HepG2 (cell line): Measurements from ENCODE around the gene SOWAHD. TPM values are rescaled to one million over a fixed set of nuclear protein-coding genes. Genes with fewer than 3 reads are reported as not detected.
A peak's percentile ranks its signal among the peaks of the same experiment; 100 is the strongest.

Experiments
- ATAC-seq: fragments of 200-7000 bp; cut with Tn5 transposase; 3 replicates; pipeline ENCODE4 v1.9.1; 2020; ENCODE audit warnings: mild to moderate bottlenecking, moderate library complexity
- Bru-seq: library from RNA; stranded (reverse); fragments of 400-500 nt; gene quantifications from one replicate; lab custom pipeline; 2021; lab: Mats Ljungman, UMichigan
- BruChase-seq, 2 experiments: library from RNA; stranded (reverse); fragments of 400-500 nt; gene quantifications; one replicate each; lab custom pipeline; 2021; lab: Mats Ljungman, UMichigan
- BruUV-seq: library from RNA; stranded (reverse); fragments of 400-500 nt; replicated peaks from 2 replicates; lab custom pipeline; 2021; lab: Mats Ljungman, UMichigan
- CTCF ChIA-PET: fragments of 300-600 bp; formaldehyde crosslinking; extraction: SDS; loops from one replicate; lab custom pipeline; 2021; ENCODE audit warnings: low total read pairs, inconsistent platforms, low intra/inter-chr PET ratio; lab: Yijun Ruan, JAX
- POLR2A ChIA-PET: fragments of 350-600 bp; sonication (Branson Sonifier 250); formaldehyde crosslinking; loops from one replicate; lab custom pipeline; 2020; ENCODE audit warnings: antibody characterized with exemption, inconsistent platforms; lab: Yijun Ruan, JAX
- DNase-seq: peaks from one replicate; pipeline ENCODE4 v3.0.0-alpha.2; 2015; ENCODE audit warnings: low spot score
- FAIRE-seq: peaks from 3 replicates; lab custom pipeline; 2011; peaks lifted over from hg19 to GRCh38; lab: Jason Lieb, UNC
- H2AFZ ChIP-seq: one replicate; pipeline ENCODE4 v1.6.1; 2011; ENCODE audit warnings: low read length, inconsistent platforms
- H3K27ac ChIP-seq: fragments of 300-600 bp; 3 replicates; pipeline ENCODE4 v1.8.0; 2011; ENCODE audit warnings: mixed run types, mild to moderate bottlenecking, mixed read lengths, low read length, inconsistent platforms; ENCODE audit not compliant: insufficient read depth; ENCODE audit errors: extremely low read length
- H3K27me3 ChIP-seq, 2 experiments: fragments of 200-600 bp in 1 of 2; 2 replicates in 1 of 2; 3 replicates in 1 of 2; pipeline versions ENCODE4 v1.6.0 to v1.8.0; 2011; ENCODE audit warnings: low read length in 2 of 2, mild to moderate bottlenecking in 2 of 2, moderate library complexity in 2 of 2, inconsistent platforms in 1 of 2; ENCODE audit not compliant: insufficient read depth in 2 of 2, control insufficient read depth in 1 of 2
- H3K36me3 ChIP-seq, 2 experiments: fragments of 200-600 bp in 1 of 2; replicated peaks in 1 of 2; 2 replicates in 1 of 2; 3 replicates in 1 of 2; pipeline versions ENCODE4 v1.5.1 to v1.8.0; 2011; ENCODE audit warnings: low read length in 2 of 2, inconsistent platforms in 1 of 2; ENCODE audit not compliant: insufficient read depth in 2 of 2, control insufficient read depth in 1 of 2
- H3K4me1 ChIP-seq: 2 replicates; pipeline ENCODE4 v1.5.1; 2012; ENCODE audit warnings: low read length, inconsistent platforms; ENCODE audit not compliant: insufficient read depth
- H3K4me2 ChIP-seq: 2 replicates; pipeline ENCODE4 v1.6.0; 2011; ENCODE audit warnings: low read depth, low read length, inconsistent platforms
- H3K4me3 ChIP-seq, 3 experiments: fragments of 200-600 bp in 1 of 3; sonication (generic), shearing (Covaris generic) in 1 of 3; replicated peaks in 1 of 3; 2 replicates each; pipeline ENCODE4 v1.5.1; 2011 to 2016; ENCODE audit warnings: low read length in 3 of 3, inconsistent platforms in 2 of 3, low read depth in 2 of 3, mild to moderate bottlenecking in 2 of 3, control low read depth in 1 of 3, mixed read lengths in 1 of 3; ENCODE audit not compliant: insufficient read depth in 1 of 3
- H3K79me2 ChIP-seq: one replicate; pipeline ENCODE4 v1.6.1; 2011; ENCODE audit warnings: low read length, inconsistent platforms; ENCODE audit not compliant: insufficient read depth
- H3K9ac ChIP-seq: 2 replicates; pipeline ENCODE4 v1.6.0; 2011; ENCODE audit warnings: mild to moderate bottlenecking, low read depth, low read length, inconsistent platforms; ENCODE audit not compliant: insufficient read depth
- H3K9me3 ChIP-seq: 2 replicates; pipeline ENCODE4 v1.5.1; 2012; ENCODE audit warnings: mild to moderate bottlenecking, low read length
- H4K20me1 ChIP-seq: 2 replicates; pipeline ENCODE4 v1.6.0; 2011; ENCODE audit warnings: inconsistent platforms, mild to moderate bottlenecking, low read length, moderate library complexity; ENCODE audit not compliant: insufficient read depth
- FOXK1 ChIP-seq: sonication (generic); formaldehyde crosslinking; IDR thresholded peaks from 2 replicates; pipeline ENCODE4 v1.4.0; 2020; ENCODE audit warnings: low read depth, missing genetic modification reagents, borderline replicate concordance
- NFKB2 ChIP-seq: sonication (generic); formaldehyde crosslinking; IDR thresholded peaks from 2 replicates; pipeline ENCODE4 v1.4.0; 2020; ENCODE audit warnings: missing genetic modification reagents, borderline replicate concordance
- PRDM4 ChIP-seq: sonication (generic); formaldehyde crosslinking; IDR thresholded peaks from 2 replicates; pipeline ENCODE4 v1.9.0; 2021; ENCODE audit warnings: missing genetic modification reagents, borderline replicate concordance
- RARG ChIP-seq: sonication (generic); formaldehyde crosslinking; IDR thresholded peaks from 2 replicates; pipeline ENCODE4 v1.4.0; 2020; ENCODE audit warnings: low read depth, mild to moderate bottlenecking, missing genetic modification reagents
- TARDBP ChIP-seq: sonication (generic); formaldehyde crosslinking; IDR thresholded peaks from 2 replicates; pipeline ENCODE4 v1.8.0; 2022; ENCODE audit warnings: mild to moderate bottlenecking, missing genetic modification reagents
- TEF ChIP-seq: sonication (generic); formaldehyde crosslinking; IDR thresholded peaks from 2 replicates; pipeline ENCODE4 v1.5.0; 2020; ENCODE audit warnings: missing genetic modification reagents
- THAP11 ChIP-seq: IDR thresholded peaks from 2 replicates; pipeline ENCODE4 v1.6.1; 2016; ENCODE audit warnings: missing biosample characterization, missing genetic modification reagents
- THYN1 ChIP-seq: sonication (generic); formaldehyde crosslinking; IDR thresholded peaks from 2 replicates; pipeline ENCODE4 v1.8.1; 2023; ENCODE audit warnings: low read depth, mild to moderate bottlenecking, moderate library complexity, missing genetic modification reagents, borderline replicate concordance
- YEATS4 ChIP-seq: sonication (generic); formaldehyde crosslinking; IDR thresholded peaks from 2 replicates; pipeline ENCODE4 v1.4.0; 2020; ENCODE audit warnings: missing genetic modification reagents, borderline replicate concordance
- ZMAT3 ChIP-seq: sonication (generic); formaldehyde crosslinking; conservative IDR thresholded peaks from 2 replicates; pipeline ENCODE4 v1.7.0; 2021; ENCODE audit warnings: missing genetic modification reagents
- ZNF432 ChIP-seq: sonication (generic); formaldehyde crosslinking; IDR thresholded peaks from 2 replicates; pipeline ENCODE4 v1.5.0; 2020; ENCODE audit warnings: missing genetic modification reagents, mild to moderate bottlenecking, borderline replicate concordance
- ZNF598 ChIP-seq: sonication (generic); formaldehyde crosslinking; IDR thresholded peaks from 2 replicates; pipeline ENCODE4 v1.5.1; 2020; ENCODE audit warnings: mild to moderate bottlenecking, missing genetic modification reagents, borderline replicate concordance
- ZNF691 ChIP-seq: sonication (generic); formaldehyde crosslinking; IDR thresholded peaks from 2 replicates; pipeline ENCODE4 v1.4.0; 2020; ENCODE audit warnings: missing genetic modification reagents, low read depth, mild to moderate bottlenecking, borderline replicate concordance
- WGBS: methylation state at CpG from one replicate; pipeline ENCODE4 v1.1.6; 2017; ENCODE audit warnings: low lambda C conversion rate; 5-methylcytosine and 5-hydroxymethylcytosine counted together
- in situ Hi-C: cut with HindIII; loops from 2 replicates; pipeline ENCODE4 v1.10.0; 2017; ENCODE audit warnings: low pct_unique_long_range_greater_than_20kb; ENCODE audit not compliant: extremely low pct_ligation_motif_present
- intact Hi-C: fragments of 100-400 bp; cut with micrococcal nuclease; formaldehyde crosslinking; loops from one replicate; pipeline ENCODE4 v1.10.0; 2022; ENCODE audit not compliant: unreplicated experiment
- long read RNA-seq, 2 experiments: library from RNA in 1 of 2; library from polyadenylated mRNA in 1 of 2; stranded (forward) in 1 of 2; unstranded in 1 of 2; transcript quantifications; one replicate each; pipeline ENCODE4 v2.0.0, GENCODE V29; 2019 to 2022
- polyA minus RNA-seq, 3 experiments: library from RNA; depleted of rRNA, polyadenylated mRNA; stranded (reverse); fragments of >200 nt; gene quantifications; 2 replicates each; pipeline ENCODE4 v1.2.3, GENCODE V29; 2011; ENCODE audit warnings: low replicate concordance in 1 of 3
- polyA plus RNA-seq, 8 experiments: library from polyadenylated mRNA; depleted of rRNA in 3 of 8; stranded (reverse) in 7 of 8; unstranded in 1 of 8; fragments of >200 nt; fragmentation: Illumina TruSeq in 4 of 8; extraction: Trizol in 4 of 8; gene quantifications; 2 replicates each; pipeline versions ENCODE4 v1.2.1 to v1.2.3, GENCODE V29; 2011 to 2016; ENCODE audit warnings: low read depth in 4 of 8, missing spikeins in 1 of 8, mixed read lengths in 1 of 8; ENCODE audit not compliant: insufficient read depth in 1 of 8
- total RNA-seq, 5 experiments: library from RNA; depleted of rRNA; stranded (reverse); fragments of >200 nt; fragmentation: Illumina TruSeq; extraction: Trizol; gene quantifications; 2 replicates each; pipeline ENCODE4 v1.2.3, GENCODE V29; 2016; ENCODE audit warnings: low read depth in 1 of 5

SOWAHD gene
- total RNA-seq (2016; rRNA removed; fragmentation: Illumina TruSeq; extraction: Trizol) (0.62 and 1.0 TPM in 2 replicates), polyA plus RNA-seq (2011; rRNA removed) (1.3 and 2.1 TPM in 2 replicates), polyA minus RNA-seq (2011; rRNA and poly(A)+ RNA removed; ENCODE audit: low replicate concordance) (1.4 TPM in 1 of 2 replicates, not detected in the other), Bru-seq, nascent RNA (percentile 35 among the genes with signal in this experiment), BruChase-seq, experiment 1, labeled RNA remaining after a 6-hour chase (percentile 16 among the genes with signal in this experiment), BruChase-seq, experiment 2, labeled RNA remaining after a 2-hour chase (percentile 47 among the genes with signal in this experiment)
- 0.18 TPM in 1 of 2 replicates, not detected in the other for total RNA-seq (2016; cell fraction: cytosol; rRNA removed; fragmentation: Illumina TruSeq; extraction: Trizol; ENCODE audit: low read depth)
- total RNA-seq (2016; cell fraction: insoluble cytoplasmic fraction; rRNA removed; fragmentation: Illumina TruSeq; extraction: Trizol) = 0.51 and 0.69 TPM in 2 replicates
- 0.43 and 0.45 TPM in 2 replicates for total RNA-seq (2016; cell fraction: membrane; rRNA removed; fragmentation: Illumina TruSeq; extraction: Trizol)
- total RNA-seq (2016; cell fraction: nucleus; rRNA removed; fragmentation: Illumina TruSeq; extraction: Trizol) = 0.38 and 0.65 TPM in 2 replicates
- polyA plus RNA-seq (2011; cell fraction: cytosol; rRNA removed) = 1.9 and 2.2 TPM in 2 replicates
- polyA plus RNA-seq (2011; cell fraction: nucleus; rRNA removed) = 0.82 and 1.6 TPM in 2 replicates
- 1.3 TPM in 2 replicates for polyA plus RNA-seq (2012)
- polyA plus RNA-seq (2016; cell fraction: cytosol; fragmentation: Illumina TruSeq; extraction: Trizol; ENCODE audit: low read depth) = 0.16 and 0.17 TPM in 2 replicates
- polyA plus RNA-seq (2016; cell fraction: insoluble cytoplasmic fraction; fragmentation: Illumina TruSeq; extraction: Trizol; ENCODE audit: low read depth) = 0.63 and 1.0 TPM in 2 replicates
- 0.47 and 0.48 TPM in 2 replicates for polyA plus RNA-seq (2016; cell fraction: membrane; fragmentation: Illumina TruSeq; extraction: Trizol; ENCODE audit: low read depth)
- polyA plus RNA-seq (2016; cell fraction: nucleus; fragmentation: Illumina TruSeq; extraction: Trizol; ENCODE audit: insufficient read depth, low read depth) = 0.60 and 1.0 TPM in 2 replicates
- polyA minus RNA-seq (2011; cell fraction: cytosol; rRNA and poly(A)+ RNA removed) = 0.79 and 1.1 TPM in 2 replicates
- 0.39 and 0.62 TPM in 2 replicates for polyA minus RNA-seq (2011; cell fraction: nucleus; rRNA and poly(A)+ RNA removed)
- long read RNA-seq, experiment 1, partial matches to known transcripts = 0 of 2 reads
- long read RNA-seq, experiment 1, other reads (novel, unspliced or antisense) = 0 of 2 reads
- long read RNA-seq, experiment 2, partial matches to known transcripts = 0 of 2 reads
- long read RNA-seq, experiment 2, other reads (novel, unspliced or antisense) = 0 of 2 reads

GRCh38 chrX:119757979-119758730 is at the start of gene SOWAHD:
SOWAHD (plus strand) TSS chrX:119758588; CDS start chrX:119758668, 80 bp downstream.
- FAIRE-seq (peak; percentile 79), ATAC-seq (peak; percentile 76), DNase-seq (peak; percentile 50)
- Histone ChIP-seq H3K79me2 (no peaks in the 10 kb centered on the region), H3K27ac (peak within 1 kb of the TSS; percentile 68), H3K4me1 (peaks cover 40% of the 10 kb centered on the region), H3K36me3 (no peaks in the 10 kb centered on the region), H2AFZ (no peak within 1 kb of the TSS), H3K9ac (peak within 1 kb of the TSS; percentile 52), H3K27me3 (no peaks in the 10 kb centered on the region), H3K4me2 (peak within 1 kb of the TSS; percentile 80), H3K9me3 (no peaks in the 10 kb centered on the region), H3K4me3 (peak within 1 kb of the TSS; percentile 47 to 69 (median 64); a peak in 5 of 6 replicates), H4K20me1 (no peaks in the 10 kb centered on the region)
- intact Hi-C loops (loop anchor here (1.0 kb wide), 1 partner anchor 151 kb away; no protein-coding TSS in a partner anchor), in situ Hi-C loops (no loop called here)
- 0% methylated on average over 10 of the region's 59 CpGs for WGBS
- TSS peak; percentile 77 for BruUV-seq
- ChIA-PET POLR2A (interaction anchor here (0.9 to 4.5 kb wide), 6 partner anchors 27 to 185 kb away, joined by 3 to 54 read pairs (median 4); partner anchors contain the start of genes RPL39 and UPF3B), CTCF (no interaction called here)
- TF ChIP-seq YEATS4 (CRISPR knock-in tag) (no peak), TARDBP (CRISPR knock-in tag) (peak; percentile 56; the same call in 1 of the 2 replicates), FOXK1 (CRISPR knock-in tag) (no peak), ZMAT3 (CRISPR knock-in tag) (0 out of 2 replicates have a peak, but pooled peaks have one; percentile 44), THYN1 (CRISPR knock-in tag) (no peak), PRDM4 (no peak), ZNF691 (CRISPR knock-in tag) (no peak; the same call in 1 of the 2 replicates), ZNF432 (CRISPR knock-in tag) (no peak), TEF (CRISPR knock-in tag) (no peak), RARG (CRISPR knock-in tag) (no peak), ZNF598 (no peak), THAP11 (CRISPR knock-in tag) (0 out of 2 replicates have a peak, but pooled peaks have one; percentile 17), NFKB2 (CRISPR knock-in tag) (no peak)
